ENCODE results near the gene MYZAP.

DNA sequence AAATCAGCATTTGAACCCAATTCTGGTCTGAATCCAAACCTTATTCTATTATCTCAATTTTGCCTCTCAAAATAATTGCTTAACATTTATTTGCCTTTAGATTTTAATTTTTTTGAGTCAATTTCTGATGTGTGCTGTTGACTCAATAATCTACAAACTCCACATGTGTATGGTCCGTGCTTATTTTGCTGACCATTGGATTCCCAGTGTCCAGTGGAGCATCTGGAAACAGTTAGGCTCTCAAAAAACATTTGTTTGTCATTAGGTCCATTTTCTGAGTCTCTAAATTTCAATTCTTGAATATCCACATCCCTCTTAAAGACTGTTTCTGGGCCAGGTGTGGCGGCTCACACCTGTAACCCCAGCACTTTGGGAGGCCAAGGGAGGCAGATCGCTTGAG is 19.2 kb upstream of the MYZAP start:
- TF ChIP-seq POLR2A (IDR thresholded peaks at IDR 0.05; ENCODE audit: low read depth, low read length), result no peak
- TF ChIP-seq, protein P1, sequence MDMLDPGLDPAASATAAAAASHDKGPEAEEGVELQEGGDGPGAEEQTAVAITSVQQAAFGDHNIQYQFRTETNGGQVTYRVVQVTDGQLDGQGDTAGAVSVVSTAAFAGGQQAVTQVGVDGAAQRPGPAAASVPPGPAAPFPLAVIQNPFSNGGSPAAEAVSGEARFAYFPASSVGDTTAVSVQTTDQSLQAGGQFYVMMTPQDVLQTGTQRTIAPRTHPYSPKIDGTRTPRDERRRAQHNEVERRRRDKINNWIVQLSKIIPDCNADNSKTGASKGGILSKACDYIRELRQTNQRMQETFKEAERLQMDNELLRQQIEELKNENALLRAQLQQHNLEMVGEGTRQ (IDR thresholded peaks at IDR 0.05; ENCODE audit: low read depth, low read length), result no peak
- TF ChIP-seq, protein P2, sequence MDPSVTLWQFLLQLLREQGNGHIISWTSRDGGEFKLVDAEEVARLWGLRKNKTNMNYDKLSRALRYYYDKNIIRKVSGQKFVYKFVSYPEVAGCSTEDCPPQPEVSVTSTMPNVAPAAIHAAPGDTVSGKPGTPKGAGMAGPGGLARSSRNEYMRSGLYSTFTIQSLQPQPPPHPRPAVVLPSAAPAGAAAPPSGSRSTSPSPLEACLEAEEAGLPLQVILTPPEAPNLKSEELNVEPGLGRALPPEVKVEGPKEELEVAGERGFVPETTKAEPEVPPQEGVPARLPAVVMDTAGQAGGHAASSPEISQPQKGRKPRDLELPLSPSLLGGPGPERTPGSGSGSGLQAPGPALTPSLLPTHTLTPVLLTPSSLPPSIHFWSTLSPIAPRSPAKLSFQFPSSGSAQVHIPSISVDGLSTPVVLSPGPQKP (IDR thresholded peaks at IDR 0.05; ENCODE audit: borderline replicate concordance, low read depth, low read length), result no peak
